Liver (tissue), 3 donors: ENCODE data around the gene CACNG3.

Source experiments
- ATF3 ChIP-seq: IDR thresholded peaks from 2 replicates; pipeline ENCODE4 v1.6.1; 2016; ENCODE audit warnings: antibody characterized with exemption
- CTCF ChIP-seq: fragments of 150-350 bp; IDR thresholded peaks from 2 replicates; pipeline ENCODE4 v1.5.1; 2017; ENCODE audit warnings: improper control_type of control experiment, low read depth, low read length; ENCODE audit not compliant: missing input control
- EGR1 ChIP-seq, 2 donors: IDR thresholded peaks; 2 replicates each; pipeline ENCODE4 v1.6.1; 2016 to 2018; ENCODE audit warnings: antibody characterized with exemption in 2 of 2, low read depth in 2 of 2
- FOXA1 ChIP-seq: IDR thresholded peaks from 2 replicates; pipeline ENCODE4 v1.6.1; 2016; ENCODE audit warnings: antibody characterized with exemption
- SP1 ChIP-seq: IDR thresholded peaks from 2 replicates; pipeline ENCODE4 v1.6.1; 2018; ENCODE audit warnings: antibody characterized with exemption, mild to moderate bottlenecking
- YY1 ChIP-seq: IDR thresholded peaks from 2 replicates; pipeline ENCODE4 v1.6.1; 2016; ENCODE audit warnings: antibody characterized with exemption, mild to moderate bottlenecking
- ZBTB33 ChIP-seq: IDR thresholded peaks from 2 replicates; pipeline ENCODE4 v1.6.1; 2016; ENCODE audit warnings: antibody characterized with exemption
- donor health status: healthy.
- donor health status: healthy.

GRCh38 chr16:24337013-24337412, 80.9 kb downstream of the CACNG3 start:
- TF ChIP-seq ZBTB33 (no peak), CTCF (no peak), FOXA1 (no peak), SP1 (no peak), EGR1 (IDR thresholded peaks at IDR 0.05; ENCODE audit: low read depth in 2 of 2) (no peak), YY1 (no peak), ATF3 (no peak)
